GM03348 (cell line): ENCODE data around the gene EIF4E1B.

Experiments used
- DNase-seq: peaks from one replicate; pipeline ENCODE4 v3.0.0; 2012; ENCODE audit warnings: low spot score

EIF4E1B gene

GRCh38 chr5:176664479-176664878 lies 34.0 kb downstream of the EIF4E1B start:
- no peak for DNase-seq

GRCh38 chr5:176664886-176665285 lies 34.4 kb downstream of the EIF4E1B start:
- no peak for DNase-seq

GRCh38 chr5:176665517-176665916 lies 35.0 kb downstream of the EIF4E1B start:
- DNase-seq = no peak

GRCh38 chr5:176667637-176668036 lies 37.2 kb downstream of the EIF4E1B start:
- no peak for DNase-seq

GRCh38 chr5:176670449-176670848 lies 40.0 kb downstream of the EIF4E1B start:
- DNase-seq = no peak

GRCh38 chr5:176671399-176671798 lies 40.9 kb downstream of the EIF4E1B start:
- DNase-seq = no peak

GRCh38 chr5:176671890-176672747 lies 41.6 kb downstream of the EIF4E1B start:
- no peak for DNase-seq

- DNase-seq = no peak
These were observed 43.4 kb downstream of the EIF4E1B start for GRCh38 chr5:176673651-176674583.

GRCh38 chr5:176674799-176675198 lies 44.3 kb downstream of the EIF4E1B start:
- no peak for DNase-seq

GRCh38 chr5:176675676-176676360 lies 45.3 kb downstream of the EIF4E1B start:
- no peak for DNase-seq

GRCh38 chr5:176676361-176676824 lies 45.9 kb downstream of the EIF4E1B start:
- peak; percentile 47 for DNase-seq

GRCh38 chr5:176677209-176677939 lies 46.9 kb downstream of the EIF4E1B start:
- no peak for DNase-seq

GRCh38 chr5:176678584-176678983 lies 48.1 kb downstream of the EIF4E1B start:
- no peak for DNase-seq

- DNase-seq = no peak
These were observed 49.1 kb downstream of the EIF4E1B start for GRCh38 chr5:176679365-176680225.

GRCh38 chr5:176680226-176680563 lies 49.7 kb downstream of the EIF4E1B start:
- no peak for DNase-seq

GRCh38 chr5:176682016-176682531 lies 51.6 kb downstream of the EIF4E1B start:
- DNase-seq = no peak

- DNase-seq = no peak
These were observed 54.5 kb downstream of the EIF4E1B start for GRCh38 chr5:176685010-176685409.

GRCh38 chr5:176687247-176687646 lies 56.8 kb downstream of the EIF4E1B start:
- DNase-seq = no peak

GRCh38 chr5:176687881-176688280 lies 57.4 kb downstream of the EIF4E1B start:
- no peak for DNase-seq

- DNase-seq = no peak
These were observed 60.4 kb downstream of the EIF4E1B start for GRCh38 chr5:176690911-176691310.
